Amniotic epithelial cell (primary cell): ENCODE measurements around the gene POLN.
"Not testable (repeated sequence)": the region's sequence is repeated elsewhere in the genome, so short reads cannot be mapped to it uniquely, and the experiment has no call there.

Experiments
- DNase-seq: peaks from one replicate; pipeline ENCODE4 v3.0.0-alpha.2; 2010; ENCODE audit warnings: low read depth

The POLN gene

GRCh38 chr4:2219233-2219760 is 22.6 kb downstream of the POLN start:
- no peak for DNase-seq

GRCh38 chr4:2218436-2218835 is 23.5 kb downstream of the POLN start:
- DNase-seq = no peak

GRCh38 chr4:2217726-2218125 is 24.2 kb downstream of the POLN start:
- DNase-seq = peak; percentile 80

GRCh38 chr4:2212831-2213230 is 29.1 kb downstream of the POLN start:
- no peak for DNase-seq

- DNase-seq = not testable (repeated sequence)
Measured at GRCh38 chr4:2202789-2203188, 39.1 kb downstream of the POLN start.

- peak; percentile 37 for DNase-seq
Measured at GRCh38 chr4:2194496-2194895, 47.4 kb downstream of the POLN start.

- DNase-seq = no peak
Measured at GRCh38 chr4:2193326-2193725, 48.6 kb downstream of the POLN start.

GRCh38 chr4:2186865-2187172 is 55.1 kb downstream of the POLN start:
- no peak for DNase-seq

- DNase-seq = peak; percentile 51
Measured at GRCh38 chr4:2186133-2186864, 55.6 kb downstream of the POLN start.

GRCh38 chr4:2183394-2183793 is 58.5 kb downstream of the POLN start:
- DNase-seq = peak; percentile 51

- peak; percentile 48 for DNase-seq
Measured at GRCh38 chr4:2182994-2183393, 58.9 kb downstream of the POLN start.

- DNase-seq = no peak
Measured at GRCh38 chr4:2180410-2180809, 61.5 kb downstream of the POLN start.

- no peak for DNase-seq
Measured at GRCh38 chr4:2179717-2180116, 62.2 kb downstream of the POLN start.

- DNase-seq = no peak
Measured at GRCh38 chr4:2178986-2179385, 62.9 kb downstream of the POLN start.

- DNase-seq = no peak
Measured at GRCh38 chr4:2177443-2178093, 64.4 kb downstream of the POLN start.

GRCh38 chr4:2175990-2176698 is 65.8 kb downstream of the POLN start:
- no peak for DNase-seq

GRCh38 chr4:2174061-2174460 is 67.9 kb downstream of the POLN start:
- no peak for DNase-seq

- DNase-seq = no peak
Measured at GRCh38 chr4:2172627-2173231, 69.2 kb downstream of the POLN start.

- DNase-seq = no peak
Measured at GRCh38 chr4:2172161-2172560, 69.8 kb downstream of the POLN start.

- DNase-seq = no peak
Measured at GRCh38 chr4:2168469-2169319, 73.2 kb downstream of the POLN start.

GRCh38 chr4:2166253-2166652 is 75.7 kb downstream of the POLN start:
- no peak for DNase-seq

GRCh38 chr4:2165391-2165790 is 76.5 kb downstream of the POLN start:
- no peak for DNase-seq
